Stomach (tissue), 9 donors: ENCODE measurements around the gene TMEM240. TPM values are rescaled to one million over a fixed set of nuclear protein-coding genes. Genes with fewer than 3 reads are reported as not detected.

Experiments
- DNase-seq, 2 donors: peaks; one replicate each; pipeline versions ENCODE4 v3.0.0 to v3.0.0-alpha.2; 2013 to 2019
- H3K27ac ChIP-seq, 5 donors: fragments of 200-600 bp in 4 of 5; sonication (generic) in 4 of 5; one replicate each; pipeline ENCODE4 v1.5.1; 2013 to 2019; ENCODE audit warnings: mild to moderate bottlenecking in 1 of 5, moderate library complexity in 1 of 5
- H3K27me3 ChIP-seq, 3 donors: fragments of 200-600 bp; sonication (generic); one replicate each; pipeline ENCODE4 v1.5.1; 2017 to 2019; ENCODE audit warnings: mixed run types in 1 of 3
- H3K36me3 ChIP-seq, 4 donors: fragments of 200-600 bp; sonication (generic); 1 replicate in 3 of 4; 2 replicates in 1 of 4; pipeline ENCODE4 v1.5.1; 2016 to 2019
- H3K4me1 ChIP-seq, 4 donors: fragments of 200-600 bp; sonication (generic); one replicate each; pipeline ENCODE4 v1.5.1; 2016 to 2019
- H3K4me3 ChIP-seq, 4 donors: fragments of 200-600 bp; sonication (generic) in 3 of 4; one replicate each; pipeline ENCODE4 v1.5.1; 2016 to 2019; ENCODE audit warnings: mild to moderate bottlenecking in 1 of 4
- H3K9me3 ChIP-seq, 4 donors: fragments of 200-600 bp; sonication (generic); one replicate each; pipeline ENCODE4 v1.5.1; 2016 to 2019
- CTCF ChIP-seq, 7 experiments: fragments of 450-650 bp in 4 of 7; fragments of 200-600 bp in 3 of 7; sonication (generic) in 3 of 7; IDR thresholded peaks; one replicate each; pipeline ENCODE4 v1.5.1; 2016 to 2019; ENCODE audit warnings: antibody characterized with exemption in 7 of 7, control low read depth in 2 of 7, mild to moderate bottlenecking in 1 of 7
- EP300 ChIP-seq: sonication (generic); formaldehyde crosslinking; IDR thresholded peaks from one replicate; pipeline ENCODE4 v1.6.1; 2017; ENCODE audit warnings: antibody characterized with exemption
- POLR2A ChIP-seq, 4 donors: fragments of 450-650 bp; IDR thresholded peaks; one replicate each; pipeline ENCODE4 v1.6.1; 2016; ENCODE audit warnings: antibody characterized with exemption in 4 of 4, control low read depth in 2 of 4, mild to moderate bottlenecking in 1 of 4, moderate library complexity in 1 of 4
- POLR2AphosphoS5 ChIP-seq, 3 donors: sonication (generic); formaldehyde crosslinking; IDR thresholded peaks; one replicate each; pipeline ENCODE4 v1.6.1; 2016; ENCODE audit warnings: antibody characterized with exemption in 3 of 3
- WGBS, 5 donors: extraction: QIAGEN DNeasy Blood & Tissue Kit in 3 of 5; methylation state at CpG; one replicate each; pipeline versions ENCODE4 v1.1.5 to v1.1.7; 2013 to 2018; 5-methylcytosine and 5-hydroxymethylcytosine counted together
- intact Hi-C: fragments of 100-400 bp; cut with DNase I; formaldehyde crosslinking; loops from one replicate; pipeline ENCODE4 v1.15.1; 2023; ENCODE audit warnings: low total_unique reads
- polyA plus RNA-seq, 3 donors: library from polyadenylated mRNA; stranded (reverse); fragments of 200-250 nt; gene quantifications; one replicate each; pipeline ENCODE4 v1.2.3, GENCODE V29; 2013
- total RNA-seq, 5 donors: library from RNA; depleted of rRNA; stranded (reverse); fragments of >200 nt; gene quantifications; one replicate each; pipeline versions ENCODE4 v1.1.0 to v1.2.3, GENCODE V29; 2014 to 2016
- donor health status: healthy with polysubstance abuse.
- donor health status: Bipolar disorder and iron deficiency.
- donor health status: healthy.

The TMEM240 gene
- total and polyA plus RNA-seq, 8 donors = 1.8 to 10.3 (median 3.5) TPM; not detected in 3

GRCh38 chr1:1551524-1552262 lies 11.3 kb upstream of the TMEM240 start:
- Histone ChIP-seq H3K4me3 (no peak overlapping the region), H3K27ac (no peak overlapping the region), H3K4me1 (peaks cover 0 to 23% (median 13%) of the 10 kb centered on the region in 4 donors), H3K27me3 (no peaks in the 10 kb centered on the region), H3K9me3 (no peaks in the 10 kb centered on the region), H3K36me3 (peaks cover 0 to 24% (median 11%) of the 10 kb centered on the region in 4 donors)
- no peak for DNase-seq
- intact Hi-C loops = no loop called here
- WGBS, 5 donors = 82 to 89% (median 84%) methylated on average over 33 of the region's 33 CpGs
- TF ChIP-seq POLR2A (IDR thresholded peaks at IDR 0.05) (no peak), CTCF (IDR thresholded peaks at IDR 0.05) (no peak), POLR2AphosphoS5 (IDR thresholded peaks at IDR 0.05) (no peak), EP300 (no peak)

DNA sequence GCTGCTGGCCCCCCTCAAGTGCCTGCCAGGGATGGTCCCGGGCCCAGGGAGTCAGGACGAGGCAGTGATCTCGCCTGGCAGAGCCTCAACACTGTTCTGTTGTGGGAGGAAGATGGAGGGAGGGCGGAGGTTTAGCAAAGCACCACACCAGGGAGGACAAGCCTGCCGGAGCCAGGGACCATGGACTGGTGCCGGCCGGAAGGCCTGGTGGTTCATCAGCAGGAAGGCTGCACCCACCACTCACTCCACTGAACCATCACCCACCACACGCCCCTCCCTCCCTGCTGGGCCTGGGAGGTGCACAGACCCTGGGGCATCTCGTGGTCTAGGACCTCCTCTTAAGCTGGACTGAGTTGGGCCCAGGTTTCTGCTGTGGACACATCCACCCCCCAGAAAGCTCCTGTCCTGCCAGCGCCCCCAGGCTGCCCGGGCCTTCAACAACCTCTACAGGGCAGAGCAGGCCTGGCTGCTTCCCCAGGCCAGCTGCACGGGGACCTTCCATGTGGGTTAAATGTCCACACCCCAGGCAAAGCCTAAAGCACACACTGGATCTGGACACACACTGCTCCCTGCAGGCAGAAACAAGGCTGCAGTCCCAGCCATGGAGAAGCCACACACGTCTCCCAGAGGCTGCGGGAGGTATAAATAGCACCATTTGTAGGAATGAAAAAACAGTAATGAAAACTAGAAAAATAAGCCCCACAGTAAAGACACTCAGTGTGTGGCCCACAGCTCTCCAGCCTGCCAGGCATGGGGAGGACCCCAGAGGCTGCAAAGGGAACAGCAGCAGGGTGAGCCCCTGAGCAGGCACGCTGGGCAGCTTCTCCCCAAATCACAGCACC lies 10.4 kb upstream of the TMEM240 start:
- H3K27me3 ChIP-seq = no peaks in the 10 kb centered on the region
- 64 to 73% (median 69%) methylated on average over 13 to 15 of the region's 15 CpGs for WGBS, 5 donors
- no peak overlapping the region for H3K4me3 ChIP-seq
- H3K27ac ChIP-seq = peak overlapping the region in 1 of 5 donors; percentile 43
- TF ChIP-seq EP300 = no peak
- TF ChIP-seq POLR2A (IDR thresholded peaks at IDR 0.05) = no peak
- no peak for TF ChIP-seq POLR2AphosphoS5 (IDR thresholded peaks at IDR 0.05)
- TF ChIP-seq CTCF (IDR thresholded peaks at IDR 0.05) = no peak
- peaks cover 0 to 23% (median 13%) of the 10 kb centered on the region in 4 donors for H3K36me3 ChIP-seq
- peaks cover 0 to 26% (median 13%) of the 10 kb centered on the region in 4 donors for H3K4me1 ChIP-seq
- DNase-seq = peak in 1 of 2 donors; percentile 69
- intact Hi-C loops = no loop called here
- H3K9me3 ChIP-seq = no peaks in the 10 kb centered on the region

DNA sequence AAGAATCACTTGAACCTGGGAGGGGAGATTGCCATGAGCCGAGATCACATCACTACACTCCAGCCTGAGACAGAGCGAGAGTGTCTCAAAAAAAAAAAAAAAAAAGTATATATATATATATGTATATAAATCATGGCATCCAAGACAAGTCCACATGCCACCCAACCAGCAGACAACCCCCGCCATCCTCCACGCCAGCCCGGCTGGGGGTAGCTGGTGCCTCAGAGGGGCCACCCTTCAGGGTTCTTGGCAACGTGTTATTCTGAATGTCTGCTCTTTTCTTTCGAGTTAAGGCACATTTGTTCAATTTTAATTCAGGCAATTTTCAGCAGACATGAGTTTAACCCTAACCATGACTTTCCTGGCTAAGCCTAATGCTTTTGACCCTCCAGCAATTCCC lies 9.7 kb upstream of the TMEM240 start:
- no peaks in the 10 kb centered on the region for H3K27me3 ChIP-seq
- H3K27ac ChIP-seq = peak overlapping the region in 1 of 5 donors; percentile 43
- H3K4me3 ChIP-seq = no peak overlapping the region
- peaks cover 0 to 25% (median 13%) of the 10 kb centered on the region in 4 donors for H3K4me1 ChIP-seq
- H3K36me3 ChIP-seq = peaks cover 0 to 15% (median 10%) of the 10 kb centered on the region in 4 donors
- intact Hi-C loops = no loop called here
- 78 to 88% (median 84%) methylated on average over 7 of the region's 7 CpGs for WGBS, 5 donors
- H3K9me3 ChIP-seq = no peaks in the 10 kb centered on the region
- TF ChIP-seq EP300 (no peak), POLR2A (IDR thresholded peaks at IDR 0.05) (no peak), CTCF (IDR thresholded peaks at IDR 0.05) (no peak), POLR2AphosphoS5 (IDR thresholded peaks at IDR 0.05) (no peak)
- no peak for DNase-seq

- TF ChIP-seq POLR2A (IDR thresholded peaks at IDR 0.05) = no peak
- TF ChIP-seq CTCF (IDR thresholded peaks at IDR 0.05) = no peak
- TF ChIP-seq POLR2AphosphoS5 (IDR thresholded peaks at IDR 0.05) = no peak
- no peak for TF ChIP-seq EP300
- H3K36me3 ChIP-seq = peaks cover 0 to 19% (median 11%) of the 10 kb centered on the region in 4 donors
- no peak overlapping the region for H3K27ac ChIP-seq
- no peak overlapping the region for H3K4me3 ChIP-seq
- intact Hi-C loops = no loop called here
- H3K4me1 ChIP-seq = peaks cover 3 to 32% (median 13%) of the 10 kb centered on the region in 4 donors
- H3K27me3 ChIP-seq = no peaks in the 10 kb centered on the region
- WGBS, 5 donors = 74 to 89% (median 86%) methylated on average over 12 to 14 of the region's 14 CpGs
- DNase-seq = no peak
- no peaks in the 10 kb centered on the region for H3K9me3 ChIP-seq
Measured at GRCh38 chr1:1548591-1548990, 8.2 kb upstream of the TMEM240 start.
